ENCODE results near the gene CABP2. TPM values are rescaled to one million over a fixed set of nuclear protein-coding genes. Genes with fewer than 3 reads are reported as not detected.

The CABP2 gene
- total RNA-seq, 6 experiments from 2014 or later: not detected

DNA sequence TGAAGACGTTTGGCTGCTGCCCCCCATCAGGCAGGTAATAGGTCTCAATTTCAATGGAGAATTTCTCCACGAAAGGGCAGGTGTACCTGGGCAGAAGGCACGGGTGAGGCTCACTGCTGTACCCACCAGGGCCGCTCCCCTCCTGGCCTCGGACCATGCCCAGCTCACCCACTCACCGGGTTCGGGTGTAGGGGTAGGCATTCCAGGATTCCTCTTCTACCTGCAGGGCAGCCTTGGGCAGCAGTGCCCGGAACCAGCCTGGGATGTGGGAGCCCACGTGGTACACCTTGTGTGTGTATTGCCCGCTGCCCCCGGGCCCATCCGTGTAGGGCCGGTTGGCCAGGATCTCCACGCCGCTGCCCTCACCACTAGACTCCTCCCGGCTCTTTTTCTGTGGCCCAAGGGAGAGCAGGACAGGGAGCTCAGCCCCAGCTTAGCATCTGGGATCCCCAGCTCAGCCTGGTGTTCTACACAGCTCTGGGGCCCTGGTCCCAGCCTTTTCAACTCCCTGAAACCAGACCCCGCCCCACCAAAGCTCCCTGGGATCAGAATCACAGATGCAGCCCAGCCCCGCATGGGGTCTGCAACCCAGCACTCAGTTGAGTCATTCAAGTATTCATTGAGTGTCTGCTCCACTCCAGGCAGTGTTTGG lies 20.8 kb downstream of the CABP2 start:
- Mint-ChIP-seq H3K27me3 (ENCODE audit: insufficient read depth) (peaks cover 3% of the 10 kb centered on the region; the same call in 1 of the 2 replicates), H3K36me3 (ENCODE audit: low read depth) (peaks cover 9% of the 10 kb centered on the region), H3K9me3 (no peaks in the 10 kb centered on the region), H3K4me1 (ENCODE audit: low read depth) (peaks cover 30% of the 10 kb centered on the region), H3K4me3 (peak overlapping the region; percentile 36), H3K27ac (no peak overlapping the region)
- DNase-seq: no peak
- TF ChIP-seq, protein P1, sequence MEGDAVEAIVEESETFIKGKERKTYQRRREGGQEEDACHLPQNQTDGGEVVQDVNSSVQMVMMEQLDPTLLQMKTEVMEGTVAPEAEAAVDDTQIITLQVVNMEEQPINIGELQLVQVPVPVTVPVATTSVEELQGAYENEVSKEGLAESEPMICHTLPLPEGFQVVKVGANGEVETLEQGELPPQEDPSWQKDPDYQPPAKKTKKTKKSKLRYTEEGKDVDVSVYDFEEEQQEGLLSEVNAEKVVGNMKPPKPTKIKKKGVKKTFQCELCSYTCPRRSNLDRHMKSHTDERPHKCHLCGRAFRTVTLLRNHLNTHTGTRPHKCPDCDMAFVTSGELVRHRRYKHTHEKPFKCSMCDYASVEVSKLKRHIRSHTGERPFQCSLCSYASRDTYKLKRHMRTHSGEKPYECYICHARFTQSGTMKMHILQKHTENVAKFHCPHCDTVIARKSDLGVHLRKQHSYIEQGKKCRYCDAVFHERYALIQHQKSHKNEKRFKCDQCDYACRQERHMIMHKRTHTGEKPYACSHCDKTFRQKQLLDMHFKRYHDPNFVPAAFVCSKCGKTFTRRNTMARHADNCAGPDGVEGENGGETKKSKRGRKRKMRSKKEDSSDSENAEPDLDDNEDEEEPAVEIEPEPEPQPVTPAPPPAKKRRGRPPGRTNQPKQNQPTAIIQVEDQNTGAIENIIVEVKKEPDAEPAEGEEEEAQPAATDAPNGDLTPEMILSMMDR (IDR thresholded peaks at IDR 0.05): no peak

DNA sequence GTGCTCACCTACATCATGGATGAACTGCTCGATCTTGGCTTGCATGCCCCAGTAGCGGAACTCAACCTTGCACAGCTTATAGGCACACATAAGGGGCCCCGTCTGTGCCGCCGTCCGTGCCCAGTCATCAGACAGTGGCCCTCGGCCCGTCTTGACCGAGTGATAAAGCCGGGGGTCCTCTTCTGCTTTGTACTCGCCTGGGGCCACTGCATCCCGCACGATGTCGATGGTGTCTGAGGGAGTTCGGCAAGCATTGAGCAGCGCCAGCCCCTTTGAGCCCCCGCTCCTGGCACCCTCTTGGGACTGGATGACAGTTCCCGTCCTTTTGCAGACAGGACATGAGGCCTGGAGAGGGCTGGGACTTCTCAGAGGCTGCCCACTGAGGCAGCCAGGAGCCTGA lies 21.4 kb downstream of the CABP2 start:
- H3K4me3 Mint-ChIP-seq: no peak overlapping the region
- H3K9me3 Mint-ChIP-seq: no peaks in the 10 kb centered on the region
- H3K27me3 Mint-ChIP-seq (ENCODE audit: insufficient read depth): peaks cover 3% of the 10 kb centered on the region; the same call in 1 of the 2 replicates
- peaks cover 25% of the 10 kb centered on the region for H3K4me1 Mint-ChIP-seq (ENCODE audit: low read depth)
- TF ChIP-seq, protein P1 (IDR thresholded peaks at IDR 0.05): no peak
- H3K27ac Mint-ChIP-seq: no peak overlapping the region
- no peak for DNase-seq
- peaks cover 9% of the 10 kb centered on the region for H3K36me3 Mint-ChIP-seq (ENCODE audit: low read depth)

DNA sequence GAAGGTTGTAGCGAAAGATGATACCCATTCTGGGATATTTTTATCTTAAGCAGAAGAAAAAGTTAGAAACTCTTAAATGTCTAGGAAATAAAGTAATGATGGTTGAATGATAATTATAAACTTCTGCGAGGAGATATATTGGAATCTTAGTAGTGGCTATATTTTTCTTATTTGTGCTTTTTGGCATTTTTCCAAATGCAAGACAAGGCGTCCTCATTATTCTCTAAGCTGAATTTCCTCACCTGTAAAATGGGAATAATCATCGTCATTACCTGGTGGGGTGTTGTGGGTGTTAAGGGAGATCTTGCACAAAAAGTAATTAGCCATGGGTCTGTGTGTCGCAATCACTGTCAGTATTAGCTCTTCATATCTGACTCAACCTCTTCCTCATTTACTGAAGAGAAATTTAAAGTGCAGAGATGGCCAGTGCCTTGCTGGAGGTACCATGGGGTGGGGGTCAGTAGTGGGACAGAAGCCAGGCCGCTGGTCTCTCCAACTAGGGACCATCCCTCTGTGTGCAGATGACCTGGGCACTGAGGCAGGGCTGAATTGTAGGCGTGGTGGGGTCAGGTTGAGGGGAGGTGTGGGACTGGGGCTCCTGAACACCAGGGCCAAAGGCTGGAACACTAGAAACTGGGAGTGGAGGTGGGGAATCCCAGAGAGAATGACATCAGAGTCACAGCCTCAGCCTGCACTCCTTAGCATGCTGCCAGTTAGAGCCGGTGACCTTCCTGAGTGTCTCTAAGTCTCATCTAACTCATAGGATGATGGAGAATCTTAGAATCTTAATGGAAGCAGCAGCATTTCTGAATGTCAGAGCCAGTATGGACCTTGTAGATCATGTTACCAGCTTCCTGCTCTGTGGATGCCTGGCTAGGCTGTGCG lies 22.2 kb downstream of the CABP2 start:
- peaks cover 1% of the 10 kb centered on the region; the same call in 1 of the 2 replicates for H3K27me3 Mint-ChIP-seq (ENCODE audit: insufficient read depth)
- H3K36me3 Mint-ChIP-seq (ENCODE audit: low read depth): peaks cover 9% of the 10 kb centered on the region
- H3K4me3 Mint-ChIP-seq: no peak overlapping the region
- no peaks in the 10 kb centered on the region for H3K9me3 Mint-ChIP-seq
- TF ChIP-seq, protein P1 (IDR thresholded peaks at IDR 0.05): no peak
- no peak overlapping the region for H3K27ac Mint-ChIP-seq
- DNase-seq: no peak
- peaks cover 17% of the 10 kb centered on the region for H3K4me1 Mint-ChIP-seq (ENCODE audit: low read depth)

DNA sequence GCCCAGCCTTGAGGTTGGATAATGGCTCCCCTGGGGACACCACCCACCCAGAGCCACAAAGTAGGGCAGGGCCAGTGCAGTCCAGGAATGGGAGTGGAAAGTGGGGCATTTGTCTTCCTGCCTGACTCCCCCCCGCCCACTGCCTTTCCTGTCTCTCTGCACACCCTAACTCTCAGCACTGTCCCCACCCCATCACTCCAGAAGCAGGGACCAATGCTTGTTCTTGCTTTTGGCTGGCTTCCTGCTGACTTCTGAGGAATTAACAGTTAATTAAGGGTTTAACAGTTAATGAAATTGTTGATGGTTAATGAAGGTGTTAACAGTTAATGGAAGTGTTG lies 22.8 kb downstream of the CABP2 start:
- H3K9me3 Mint-ChIP-seq: no peaks in the 10 kb centered on the region
- DNase-seq: no peak
- H3K36me3 Mint-ChIP-seq (ENCODE audit: low read depth): peaks cover 9% of the 10 kb centered on the region
- H3K27ac Mint-ChIP-seq: no peak overlapping the region
- H3K27me3 Mint-ChIP-seq (ENCODE audit: insufficient read depth): no peaks in the 10 kb centered on the region; the same call in 1 of the 2 replicates
- TF ChIP-seq, protein P1 (IDR thresholded peaks at IDR 0.05): no peak
- H3K4me1 Mint-ChIP-seq (ENCODE audit: low read depth): peaks cover 11% of the 10 kb centered on the region
- H3K4me3 Mint-ChIP-seq: no peak overlapping the region

DNA sequence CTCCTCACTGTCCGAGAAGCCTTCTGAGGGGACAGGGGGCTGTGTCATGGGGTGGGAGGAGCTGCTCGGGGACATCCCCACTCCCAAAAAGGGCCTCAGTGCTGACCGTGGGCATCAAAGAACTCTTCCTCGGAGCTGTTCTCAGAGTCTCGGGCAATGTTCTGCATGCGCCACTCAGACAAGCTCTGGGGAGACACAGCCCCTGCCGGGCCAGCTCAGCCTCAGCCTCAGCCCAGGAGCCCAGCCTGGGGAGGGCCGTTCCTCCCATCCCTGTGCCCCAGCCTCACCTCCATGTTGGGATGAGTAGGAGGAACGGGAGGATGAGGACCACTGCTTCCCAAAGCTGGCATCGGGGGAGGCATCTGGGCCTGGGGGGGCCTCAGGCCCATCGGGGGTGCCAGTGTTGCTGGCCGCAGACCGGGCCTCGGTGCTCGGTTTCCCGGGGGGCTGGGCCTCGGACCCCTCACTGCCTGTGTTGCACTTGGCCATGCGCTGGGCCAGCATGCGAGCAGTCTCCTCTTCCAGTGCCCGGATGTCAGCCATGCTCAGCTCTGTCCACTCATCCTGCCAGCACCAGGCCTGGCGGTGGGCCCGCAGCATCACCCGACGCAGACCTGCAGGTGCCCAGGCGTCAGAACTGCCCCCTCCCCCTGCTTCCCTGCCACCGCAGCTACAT lies 23.3 kb downstream of the CABP2 start:
- TF ChIP-seq, protein P1 (IDR thresholded peaks at IDR 0.05): no peak
- H3K4me3 Mint-ChIP-seq: no peak overlapping the region
- H3K4me1 Mint-ChIP-seq (ENCODE audit: low read depth): peaks cover 9% of the 10 kb centered on the region; the same call in 1 of the 2 replicates
- no peak overlapping the region for H3K27ac Mint-ChIP-seq
- H3K27me3 Mint-ChIP-seq (ENCODE audit: insufficient read depth): no peaks in the 10 kb centered on the region; the same call in 1 of the 2 replicates
- H3K9me3 Mint-ChIP-seq: no peaks in the 10 kb centered on the region
- peaks cover 9% of the 10 kb centered on the region for H3K36me3 Mint-ChIP-seq (ENCODE audit: low read depth)
- DNase-seq: no peak

Data from HFFc6 (cell line).